Astrocyte of the cerebellum (primary cell): ENCODE measurements around the gene MYH7.

Experiments used
- DNase-seq: peaks from one replicate; pipeline ENCODE4 v3.0.0-alpha.2; 2011; ENCODE audit warnings: low read depth
- H3K4me3 ChIP-seq: 2 replicates; pipeline ENCODE4 v1.5.1; 2011; ENCODE audit warnings: mild to moderate bottlenecking, low read depth, low read length, moderate library complexity
- in situ Hi-C: cut with HindIII; loops from 2 replicates; pipeline ENCODE4 v1.10.0; 2017; ENCODE audit warnings: low sequenced_read_pairs
- TF ChIP-seq, protein P1 (sequence below): IDR thresholded peaks from 2 replicates; pipeline ENCODE4 v1.5.1; 2012; ENCODE audit warnings: low read length, low read depth, moderate library complexity, mild to moderate bottlenecking; ENCODE audit errors: missing control alignments

The MYH7 gene

DNA sequence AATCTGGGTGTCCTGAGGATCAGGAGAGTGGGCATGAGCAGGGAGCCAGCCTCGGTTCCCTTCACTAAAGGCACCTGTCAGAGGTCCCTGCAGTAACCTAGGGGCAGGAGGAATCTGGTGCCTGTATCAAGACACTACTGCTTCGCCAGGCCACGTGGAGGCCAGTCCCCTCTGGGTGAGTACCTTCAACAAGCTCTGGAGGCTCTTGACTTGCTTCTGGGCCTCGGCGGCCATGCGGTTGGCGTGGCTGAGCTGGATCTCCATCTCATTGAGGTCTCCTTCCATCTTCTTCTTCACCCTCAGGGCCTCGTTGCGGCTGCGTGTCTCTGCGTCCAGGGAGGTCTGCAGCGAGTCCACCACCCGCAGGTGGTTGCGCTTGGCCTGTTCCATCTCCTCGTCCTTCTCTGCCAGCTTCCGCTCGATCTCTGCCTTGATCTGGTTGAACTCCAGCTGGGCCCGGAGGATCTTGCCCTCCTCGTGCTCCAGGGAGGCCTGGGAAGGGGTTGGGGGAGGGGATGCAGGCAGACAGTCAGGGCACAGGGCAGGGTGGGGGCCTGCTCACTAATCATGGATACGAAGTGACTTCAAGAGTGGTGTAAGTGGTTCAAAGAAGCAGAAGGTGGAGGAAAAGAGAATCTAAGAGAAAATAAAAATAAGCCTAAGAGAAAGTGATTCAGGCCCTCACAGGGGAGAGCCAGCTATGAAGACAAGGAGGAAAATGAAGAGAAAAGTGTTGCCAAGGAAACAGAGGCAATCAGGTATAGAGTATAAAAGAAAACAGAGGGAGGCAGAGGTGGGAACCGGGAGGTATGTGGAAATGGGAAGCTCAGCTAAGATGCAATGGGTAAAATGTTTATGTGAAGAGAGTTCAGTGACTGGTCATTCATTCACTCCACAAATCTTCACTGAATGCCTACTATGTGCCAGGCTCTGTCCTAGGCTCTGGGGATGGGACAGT is 19.4 kb downstream of the MYH7 start:
- no peak for DNase-seq
- in situ Hi-C loops: no loop called here
- H3K4me3 ChIP-seq: no peak overlapping the region
- TF ChIP-seq, protein P1, sequence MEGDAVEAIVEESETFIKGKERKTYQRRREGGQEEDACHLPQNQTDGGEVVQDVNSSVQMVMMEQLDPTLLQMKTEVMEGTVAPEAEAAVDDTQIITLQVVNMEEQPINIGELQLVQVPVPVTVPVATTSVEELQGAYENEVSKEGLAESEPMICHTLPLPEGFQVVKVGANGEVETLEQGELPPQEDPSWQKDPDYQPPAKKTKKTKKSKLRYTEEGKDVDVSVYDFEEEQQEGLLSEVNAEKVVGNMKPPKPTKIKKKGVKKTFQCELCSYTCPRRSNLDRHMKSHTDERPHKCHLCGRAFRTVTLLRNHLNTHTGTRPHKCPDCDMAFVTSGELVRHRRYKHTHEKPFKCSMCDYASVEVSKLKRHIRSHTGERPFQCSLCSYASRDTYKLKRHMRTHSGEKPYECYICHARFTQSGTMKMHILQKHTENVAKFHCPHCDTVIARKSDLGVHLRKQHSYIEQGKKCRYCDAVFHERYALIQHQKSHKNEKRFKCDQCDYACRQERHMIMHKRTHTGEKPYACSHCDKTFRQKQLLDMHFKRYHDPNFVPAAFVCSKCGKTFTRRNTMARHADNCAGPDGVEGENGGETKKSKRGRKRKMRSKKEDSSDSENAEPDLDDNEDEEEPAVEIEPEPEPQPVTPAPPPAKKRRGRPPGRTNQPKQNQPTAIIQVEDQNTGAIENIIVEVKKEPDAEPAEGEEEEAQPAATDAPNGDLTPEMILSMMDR: no peak

DNA sequence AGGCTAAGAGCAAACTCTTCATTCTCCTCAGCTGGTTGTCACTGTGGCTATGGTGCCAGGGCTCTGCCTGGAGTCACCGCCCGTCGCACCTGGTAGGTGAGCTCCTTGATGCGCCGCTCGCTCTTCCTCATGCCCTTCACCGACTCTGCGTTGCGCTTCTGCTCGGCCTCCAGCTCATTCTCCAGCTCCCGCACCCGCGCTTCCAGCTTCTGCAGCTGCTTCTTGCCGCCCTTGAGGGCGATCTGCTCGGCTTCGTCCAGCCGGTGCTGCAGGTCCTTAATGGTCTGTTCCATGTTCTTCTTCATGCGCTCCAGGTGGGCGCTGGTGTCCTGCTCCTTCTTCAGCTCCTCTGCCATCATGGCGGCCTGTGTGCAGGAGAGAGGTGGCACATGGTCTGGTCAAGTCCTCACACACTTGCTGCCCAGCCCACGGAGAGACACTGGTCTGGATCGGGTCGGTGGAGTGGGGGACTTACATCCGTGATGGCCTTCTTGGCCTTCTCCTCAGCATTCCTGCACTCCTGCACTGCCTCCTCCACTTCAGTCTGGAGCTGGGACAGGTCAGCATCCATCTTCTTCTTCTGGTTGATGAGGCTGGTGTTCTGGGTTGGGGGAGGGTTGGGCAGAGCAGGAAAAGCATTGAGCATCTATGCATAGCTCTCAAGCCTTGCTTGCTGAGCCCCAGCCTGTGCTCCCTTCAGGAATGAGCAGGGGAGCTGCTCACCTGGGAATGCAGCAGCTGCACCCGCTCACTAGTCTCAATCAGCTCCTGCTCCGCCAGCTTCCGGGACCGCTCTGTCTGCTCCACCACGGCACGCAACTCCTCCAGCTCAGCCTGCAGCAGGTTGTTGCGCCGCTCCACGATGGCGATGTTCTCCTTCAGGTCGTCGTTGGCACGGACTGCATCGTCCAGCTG is 20.3 kb downstream of the MYH7 start:
- H3K4me3 ChIP-seq: no peak overlapping the region
- no peak for DNase-seq
- TF ChIP-seq, protein P1: no peak
- in situ Hi-C loops: no loop called here

DNA sequence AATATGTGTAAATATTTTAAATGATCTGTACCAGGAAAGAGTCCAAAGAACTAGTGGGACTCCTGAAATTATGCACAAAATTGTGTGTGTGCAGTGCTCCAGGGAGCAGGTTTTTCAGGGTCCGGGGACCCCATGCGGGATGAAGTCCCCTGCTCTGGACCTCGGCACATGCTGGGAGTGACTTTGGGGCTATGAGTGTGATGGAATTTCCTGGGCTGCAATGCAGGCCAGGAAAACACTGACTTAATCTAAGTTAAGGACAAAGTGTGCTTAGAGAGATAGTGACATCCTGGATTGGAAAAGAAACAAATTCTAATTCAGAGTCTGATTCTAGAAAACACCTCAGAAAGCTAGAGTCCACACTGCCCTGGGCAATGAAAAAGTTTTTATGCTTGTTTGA is 21.2 kb downstream of the MYH7 start:
- TF ChIP-seq, protein P1: no peak
- DNase-seq: no peak
- no peak overlapping the region for H3K4me3 ChIP-seq

DNA sequence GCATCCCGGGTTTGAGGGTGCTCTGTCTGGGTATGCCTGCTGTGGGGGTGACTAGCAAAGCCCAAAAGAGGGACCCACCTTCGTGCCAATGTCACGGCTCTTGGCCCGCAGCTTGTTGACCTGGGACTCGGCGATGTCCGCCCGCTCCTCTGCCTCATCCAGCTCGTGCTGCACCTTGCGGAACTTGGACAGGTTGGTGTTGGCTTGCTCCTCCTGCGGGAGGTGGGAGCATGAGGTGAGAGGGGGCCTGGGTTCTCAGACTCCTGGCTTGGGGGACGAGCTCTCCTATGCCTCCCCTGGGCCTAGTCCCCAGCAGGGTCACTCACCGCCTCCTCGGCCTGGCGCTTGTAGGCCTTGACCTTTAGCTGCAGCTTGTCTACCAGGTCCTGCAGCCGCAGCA is 21.8 kb downstream of the MYH7 start:
- no peak for DNase-seq
- in situ Hi-C loops: no loop called here
- TF ChIP-seq, protein P1: no peak
- H3K4me3 ChIP-seq: no peak overlapping the region

More for the DNA sequence above, 21.2 kb downstream of the MYH7 start:
- in situ Hi-C loops: no loop called here

DNA sequence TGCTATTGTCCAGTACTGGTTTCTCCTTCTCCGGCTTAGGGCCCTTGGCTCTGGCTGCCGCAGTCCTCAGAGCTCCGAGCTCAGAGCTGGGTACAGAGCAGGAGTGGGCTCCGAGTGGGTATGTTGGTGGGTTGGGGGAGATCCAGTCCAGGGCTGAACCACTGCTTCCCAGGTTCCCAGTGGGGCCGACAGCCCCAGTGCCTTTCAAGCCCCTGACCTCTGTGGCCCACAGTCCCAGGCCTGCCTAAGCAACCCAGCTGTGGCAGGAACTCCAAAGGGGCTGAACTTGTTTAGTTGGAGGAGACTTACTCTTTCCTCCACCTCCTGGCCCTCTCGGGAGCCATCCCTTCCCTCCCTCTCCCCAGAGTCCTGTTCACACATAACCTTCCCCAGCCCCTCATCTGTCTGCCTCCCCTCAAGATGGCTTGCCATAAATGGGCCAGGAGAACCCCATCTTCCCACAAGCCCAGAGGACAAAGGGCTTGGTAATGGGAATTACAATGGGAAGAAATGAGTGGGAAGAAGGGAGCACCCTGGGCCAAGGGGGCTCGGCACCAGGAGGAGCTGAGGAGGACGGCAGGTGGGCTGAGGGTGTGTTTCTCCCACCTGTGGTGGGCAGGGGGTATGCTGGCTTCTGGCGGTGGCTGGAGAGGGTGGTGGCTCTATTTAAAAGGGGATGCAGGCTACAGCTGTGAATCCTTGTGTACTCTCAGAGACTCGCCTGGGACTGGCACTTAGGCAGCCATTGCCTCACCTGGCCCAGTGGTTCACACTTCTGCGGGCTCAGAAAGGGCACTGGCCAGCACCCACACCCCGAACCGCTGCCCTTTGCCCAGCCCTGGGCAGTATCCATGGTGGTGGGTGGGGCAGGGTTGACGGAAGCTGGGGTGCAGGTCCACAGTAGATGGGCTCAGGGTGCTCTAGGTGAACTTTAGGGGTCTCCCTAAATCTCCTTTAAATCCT is 23.6 kb downstream of the MYH7 start:
- TF ChIP-seq, protein P1: no peak
- no peak for DNase-seq
- in situ Hi-C loops: no loop called here
- no peak overlapping the region for H3K4me3 ChIP-seq
